Measurements from ENCODE around the gene SEMA6A.

SEMA6A gene

GRCh38 chr5:116522356-116523136 is 52.1 kb downstream of the SEMA6A start:
- DNase-seq, result no peak

- DNase-seq, result no peak
Observed at GRCh38 chr5:116521173-116521872, 53.3 kb downstream of the SEMA6A start.

GRCh38 chr5:116520771-116521170 is 53.9 kb downstream of the SEMA6A start:
- DNase-seq, result no peak

- DNase-seq, result no peak
Observed at GRCh38 chr5:116518423-116518822, 56.2 kb downstream of the SEMA6A start.

- DNase-seq, result no peak
Observed at GRCh38 chr5:116517488-116517887, 57.1 kb downstream of the SEMA6A start.

GRCh38 chr5:116516021-116516420 is 58.6 kb downstream of the SEMA6A start:
- no peak for DNase-seq

GRCh38 chr5:116514421-116514970 is 60.1 kb downstream of the SEMA6A start:
- no peak for DNase-seq

GRCh38 chr5:116510517-116510916 is 64.1 kb downstream of the SEMA6A start:
- no peak for DNase-seq

- no peak for DNase-seq
Observed at GRCh38 chr5:116509483-116510244, 65.0 kb downstream of the SEMA6A start.

GRCh38 chr5:116508835-116509234 is 65.8 kb downstream of the SEMA6A start:
- DNase-seq, result no peak

GRCh38 chr5:116507941-116508655 is 66.5 kb downstream of the SEMA6A start:
- no peak for DNase-seq

- DNase-seq, result no peak
Observed at GRCh38 chr5:116507051-116507537, 67.5 kb downstream of the SEMA6A start.

GRCh38 chr5:116506488-116506887 is 68.1 kb downstream of the SEMA6A start:
- DNase-seq, result no peak

- no peak for DNase-seq
Observed at GRCh38 chr5:116504593-116505166, 69.9 kb downstream of the SEMA6A start.

- DNase-seq, result no peak
Observed at GRCh38 chr5:116502616-116503015, 72.0 kb downstream of the SEMA6A start.

- no peak for DNase-seq
Observed at GRCh38 chr5:116502138-116502537, 72.5 kb downstream of the SEMA6A start.

GRCh38 chr5:116498503-116499048 is 76.0 kb downstream of the SEMA6A start:
- no peak for DNase-seq

- DNase-seq, result no peak
Observed at GRCh38 chr5:116497631-116498030, 77.0 kb downstream of the SEMA6A start.

GRCh38 chr5:116495786-116496357 is 78.8 kb downstream of the SEMA6A start:
- DNase-seq, result no peak

GRCh38 chr5:116494784-116495450 is 79.7 kb downstream of the SEMA6A start:
- DNase-seq, result no peak

GRCh38 chr5:116492776-116493175 is 81.8 kb downstream of the SEMA6A start:
- no peak for DNase-seq

Measured in CD4-positive, alpha-beta T cell treated with Interleukin-15 for 1 hour (primary cell).